GM21576 (cell line): ENCODE data around the gene PIGBOS1.
"Not testable (repeated sequence)": the region's sequence is repeated elsewhere in the genome, so short reads cannot be mapped to it uniquely, and the experiment has no call there.

Experiments
- ATAC-seq: cut with Tn5 transposase; IDR thresholded peaks from one replicate; pipeline ENCODE4 v1.9.1; 2021; ENCODE audit warnings: mild to moderate bottlenecking, moderate library complexity; ENCODE audit not compliant: unreplicated experiment

The PIGBOS1 gene

GRCh38 chr15:55297315-55297714 is 21.6 kb downstream of the PIGBOS1 start:
- no peak for ATAC-seq

GRCh38 chr15:55290528-55291057 is 28.3 kb downstream of the PIGBOS1 start:
- peak; percentile 69 for ATAC-seq

DNA sequence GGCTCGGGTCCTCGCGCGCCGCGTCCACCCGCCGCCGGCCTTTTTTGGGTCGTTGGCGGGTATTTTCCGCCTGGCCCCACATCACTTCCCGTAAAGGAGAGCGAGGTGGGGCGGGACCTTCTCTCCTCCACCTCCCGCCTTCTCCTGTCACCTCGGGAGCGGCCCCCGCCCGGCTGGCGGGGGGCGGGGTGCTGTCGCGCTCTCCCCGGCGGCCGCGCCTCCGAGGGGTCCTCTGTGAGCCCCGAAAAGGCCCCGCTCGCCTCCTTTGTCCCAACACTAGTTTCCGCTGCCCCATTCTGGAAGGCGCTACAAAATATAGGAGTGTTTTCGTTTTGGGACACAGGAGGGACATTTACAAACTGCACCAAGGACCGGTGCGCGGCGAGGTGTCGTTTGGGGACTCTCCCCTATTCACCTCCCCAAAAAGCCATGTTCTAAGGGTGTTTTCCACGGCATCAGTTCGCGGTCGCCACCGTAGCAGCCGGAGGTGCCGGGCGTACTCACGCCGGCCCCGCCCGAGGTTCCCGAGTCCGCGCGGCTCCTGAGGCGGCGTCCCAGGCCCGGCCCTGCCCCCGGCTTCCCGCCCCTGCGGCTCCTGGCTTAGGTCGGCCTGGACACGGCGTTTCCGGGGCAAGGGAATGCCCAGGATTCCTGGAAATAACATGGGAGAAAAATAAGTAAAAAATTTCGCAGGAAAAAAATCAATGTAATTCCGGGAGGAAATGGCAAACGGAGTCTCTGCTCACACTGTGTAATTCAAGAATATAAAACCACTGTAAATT is 29.0 kb downstream of the PIGBOS1 start, which contains the start of gene RAB27A:
Gene RAB27A (minus strand): TSS at position 68 of the 782 bp plus-strand sequence. CDS start 54,879 bp downstream, outside the sequence.
- peak; percentile 59 for ATAC-seq

DNA sequence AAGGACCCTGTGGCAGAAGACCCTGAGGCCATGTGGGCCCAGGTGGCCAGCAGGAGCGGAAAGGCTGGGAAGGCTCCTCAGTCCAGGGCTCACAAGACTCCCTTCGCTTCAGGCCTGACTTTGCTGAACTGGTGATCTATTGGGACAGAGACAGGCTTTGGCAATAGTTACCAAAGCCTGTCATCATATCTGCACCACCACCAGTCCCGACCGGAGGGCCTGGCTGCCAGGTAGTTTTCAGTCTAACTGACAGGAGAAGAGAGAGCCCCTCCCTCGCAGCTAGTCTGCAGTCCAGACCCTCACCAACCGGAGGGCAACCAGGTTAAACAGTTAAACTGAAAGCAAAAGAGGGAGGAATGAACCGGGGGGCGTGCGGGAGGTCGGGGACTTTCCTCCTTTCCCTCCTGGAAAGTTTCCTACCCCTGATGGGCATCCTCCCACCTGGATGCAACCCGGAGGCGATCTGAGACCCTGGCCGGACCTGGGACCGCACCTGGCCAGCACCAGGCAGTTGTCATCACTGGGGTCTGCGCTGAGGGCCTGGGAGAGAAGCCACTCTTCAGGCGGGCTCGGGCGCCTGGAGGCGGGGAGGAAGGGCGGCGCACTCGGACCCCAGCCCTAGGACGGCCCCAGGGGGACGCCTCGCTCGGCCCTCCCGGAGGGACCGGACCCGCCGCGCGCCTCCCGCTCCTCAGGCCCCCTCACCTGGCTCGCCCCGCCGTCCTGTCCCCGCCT is 29.7 kb downstream of the PIGBOS1 start:
- ATAC-seq = peak; percentile 35

DNA sequence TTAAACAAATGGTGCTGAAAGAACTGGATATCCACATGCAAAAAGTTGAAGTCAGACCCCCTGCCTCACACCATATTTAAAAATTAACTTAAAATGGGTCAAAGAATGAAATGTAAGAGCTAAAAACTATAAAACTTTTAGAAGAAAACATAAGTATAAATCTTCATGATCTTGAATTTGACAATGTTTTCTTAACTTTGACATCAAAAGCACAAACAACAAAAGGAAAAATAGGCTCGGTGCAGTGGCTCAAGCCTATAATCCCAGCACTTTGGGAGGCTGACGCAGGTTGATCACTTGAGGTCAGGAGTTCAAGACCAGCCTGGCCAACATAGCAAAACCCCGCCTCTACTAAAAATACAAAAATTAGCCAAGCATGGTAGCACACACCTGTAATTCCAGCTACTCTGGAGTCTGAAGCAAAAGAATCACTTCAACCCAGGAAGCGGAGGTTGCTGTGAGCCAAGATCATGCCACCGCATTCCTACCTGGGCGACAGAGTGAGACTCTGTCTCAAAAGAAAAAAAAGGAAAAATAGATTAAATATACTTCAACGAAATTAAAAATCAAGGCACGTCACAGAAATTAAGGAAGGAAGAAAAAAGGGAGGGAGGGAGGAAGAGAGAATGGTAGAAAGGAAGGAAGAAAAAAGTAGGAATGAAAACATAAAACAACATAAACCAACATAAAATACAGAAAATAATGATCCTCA is 30.8 kb downstream of the PIGBOS1 start:
- ATAC-seq = no peak

DNA sequence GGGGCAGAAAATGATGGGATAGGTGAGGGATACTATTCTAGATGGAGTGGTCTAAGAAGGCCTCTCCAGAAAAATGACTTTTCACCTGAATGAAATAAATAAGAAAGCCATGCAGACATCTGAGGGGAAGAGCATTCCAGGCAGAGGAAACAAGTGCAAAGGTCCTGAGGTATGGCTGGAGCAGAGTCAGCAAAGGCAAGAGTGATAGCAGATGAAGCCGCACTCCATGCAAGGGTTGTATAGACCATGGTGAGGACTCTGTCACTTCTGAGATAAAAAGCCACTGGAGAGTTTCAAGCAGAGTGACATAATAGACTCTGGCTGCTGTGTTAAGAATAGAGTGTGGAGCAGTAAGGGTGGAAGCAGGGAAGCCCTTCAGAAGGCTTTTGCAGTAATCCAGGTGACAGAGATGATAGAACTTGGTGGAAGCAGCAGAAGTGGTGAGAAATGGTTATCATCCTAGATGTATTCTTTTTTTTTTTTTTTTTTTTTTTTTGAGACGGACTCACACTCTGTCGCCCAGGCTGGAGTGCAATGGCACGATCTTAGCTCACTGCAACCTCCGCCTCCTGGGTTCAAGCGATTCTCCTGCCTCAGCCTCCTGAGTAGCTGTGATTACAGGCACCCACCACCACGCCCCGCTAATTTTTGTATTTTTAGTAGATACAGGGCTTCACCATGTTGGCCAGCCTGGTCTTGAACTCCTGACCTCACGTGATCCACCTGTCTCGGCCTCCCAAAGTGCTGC is 32.3 kb downstream of the PIGBOS1 start:
- ATAC-seq = not testable (repeated sequence)

DNA sequence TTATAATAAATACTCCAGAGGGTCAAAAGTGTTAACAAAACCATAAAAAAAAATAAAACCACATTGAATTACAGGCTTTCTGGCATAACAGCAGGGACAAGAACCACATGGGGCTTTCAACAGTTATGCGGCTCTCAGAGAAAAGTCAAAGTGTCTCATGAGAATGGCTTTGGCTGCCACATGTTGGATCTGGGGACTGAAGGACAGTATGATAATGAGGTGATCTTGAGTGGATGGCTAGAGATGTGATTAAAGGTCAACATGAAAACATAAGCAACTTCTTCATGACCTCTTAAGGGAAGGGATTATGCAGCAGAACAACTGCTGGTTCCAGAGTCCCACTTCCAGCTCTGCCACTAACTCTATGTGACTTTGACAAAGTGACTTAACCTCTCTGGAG is 34.5 kb downstream of the PIGBOS1 start:
- no peak for ATAC-seq

GRCh38 chr15:55283379-55284147 is 35.4 kb downstream of the PIGBOS1 start:
- no peak for ATAC-seq

DNA sequence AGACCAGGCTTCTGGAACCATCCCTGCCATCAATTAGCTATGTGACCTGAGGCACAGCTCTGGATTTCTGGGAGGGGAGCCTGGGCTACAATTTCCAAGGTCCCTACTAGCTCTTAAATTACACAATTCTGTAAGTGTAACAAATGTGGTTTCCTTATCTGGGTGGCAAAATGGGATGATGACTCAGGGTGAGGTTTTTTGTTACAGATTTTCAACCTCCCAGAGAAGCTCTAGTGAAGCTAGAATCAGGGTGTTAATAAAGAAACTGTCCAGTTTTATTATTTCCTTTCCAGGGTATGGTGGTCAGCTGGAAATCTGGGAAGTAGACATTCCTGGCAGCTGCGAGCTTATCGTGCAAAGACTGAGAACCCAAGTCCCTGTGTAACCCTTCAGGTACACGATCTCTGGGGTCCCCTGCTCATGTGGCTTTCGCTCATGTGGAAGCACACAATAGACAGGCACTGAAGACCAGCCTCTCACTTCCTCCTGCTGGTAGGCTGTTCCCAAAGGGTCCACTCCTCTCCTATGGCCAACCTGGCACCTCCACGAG is 36.6 kb downstream of the PIGBOS1 start:
- ATAC-seq = no peak

DNA sequence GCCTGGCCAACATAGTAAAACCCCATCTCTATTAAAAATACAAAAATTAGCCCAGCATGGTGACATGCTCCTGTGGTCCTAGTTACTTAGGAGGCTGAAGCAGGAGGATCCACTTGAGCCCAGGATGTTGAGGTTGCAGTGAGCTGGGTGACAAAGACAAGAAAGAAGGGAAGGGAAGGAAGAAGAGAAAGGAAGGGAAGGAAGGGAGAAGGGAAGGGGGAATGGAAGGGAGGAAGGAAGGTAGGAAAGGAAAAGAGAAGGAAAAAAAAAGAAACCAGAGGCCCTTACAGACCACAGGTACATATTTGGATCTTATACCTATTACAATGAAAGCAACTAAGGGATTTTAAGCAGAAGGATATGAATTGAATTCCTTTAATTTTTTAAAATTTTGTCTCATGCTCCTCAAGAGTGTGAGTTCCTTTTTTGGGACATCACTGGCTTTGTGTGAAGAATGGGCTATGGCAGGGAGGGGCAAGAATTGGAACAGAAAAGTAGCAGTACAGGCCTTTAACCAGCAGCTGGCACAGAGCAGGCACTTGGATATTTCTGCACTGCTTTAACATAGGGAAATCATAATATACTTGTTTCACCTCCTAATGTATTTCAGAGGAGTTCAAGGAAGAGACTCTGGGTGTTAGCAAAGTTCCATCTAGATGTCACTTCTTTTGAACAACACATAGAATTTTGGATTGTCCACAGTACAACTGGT is 37.2 kb downstream of the PIGBOS1 start:
- no peak for ATAC-seq

DNA sequence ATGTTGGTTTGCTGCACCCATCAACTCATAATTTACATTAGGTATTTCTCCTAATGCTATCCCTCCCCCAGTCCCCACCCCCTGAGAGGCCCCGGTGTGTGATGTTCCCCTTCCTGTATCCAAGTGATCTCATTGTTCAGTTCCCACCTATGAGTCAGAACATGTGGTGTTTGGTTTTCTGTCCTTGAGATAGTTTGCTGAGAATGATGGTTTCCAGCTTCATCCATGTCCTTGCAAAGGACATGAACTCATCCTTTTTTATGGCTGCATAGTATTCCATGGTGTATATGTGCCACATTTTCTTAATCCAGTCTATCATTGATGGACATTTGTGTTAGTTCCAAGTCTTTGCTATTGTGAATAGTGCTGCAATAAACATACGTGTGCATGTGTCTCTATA is 38.3 kb downstream of the PIGBOS1 start:
- not testable (repeated sequence) for ATAC-seq

DNA sequence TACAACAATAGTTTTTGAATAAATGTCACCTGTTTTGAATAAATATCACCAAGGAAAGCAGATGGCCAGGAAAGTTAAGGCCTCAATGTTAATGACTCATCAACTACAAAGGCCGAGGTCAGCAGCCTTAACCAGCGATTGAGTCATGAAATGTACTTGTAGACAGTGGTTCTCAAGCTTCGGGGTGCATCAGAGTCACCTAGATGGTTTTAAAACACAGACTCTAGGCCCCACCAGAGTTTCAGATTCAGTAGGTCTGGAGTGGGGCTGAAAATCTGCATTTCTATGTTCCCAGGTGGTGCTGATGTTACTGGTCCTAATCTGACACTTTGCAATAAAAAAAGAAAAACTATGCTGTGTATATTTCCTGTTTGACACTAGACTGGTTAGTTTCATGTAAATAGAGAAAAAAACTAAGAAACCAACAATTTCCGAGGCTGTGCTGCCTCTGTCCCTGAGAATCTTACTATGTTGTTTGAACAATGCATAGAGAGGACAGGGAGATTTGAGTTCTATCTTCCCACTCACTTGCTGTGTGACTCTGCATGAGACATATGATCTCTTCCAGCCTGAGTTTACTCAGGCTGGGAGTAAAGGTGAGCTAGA is 39.1 kb downstream of the PIGBOS1 start:
- ATAC-seq = peak; percentile 80

GRCh38 chr15:55279100-55279745 is 39.7 kb downstream of the PIGBOS1 start:
- ATAC-seq = no peak

DNA sequence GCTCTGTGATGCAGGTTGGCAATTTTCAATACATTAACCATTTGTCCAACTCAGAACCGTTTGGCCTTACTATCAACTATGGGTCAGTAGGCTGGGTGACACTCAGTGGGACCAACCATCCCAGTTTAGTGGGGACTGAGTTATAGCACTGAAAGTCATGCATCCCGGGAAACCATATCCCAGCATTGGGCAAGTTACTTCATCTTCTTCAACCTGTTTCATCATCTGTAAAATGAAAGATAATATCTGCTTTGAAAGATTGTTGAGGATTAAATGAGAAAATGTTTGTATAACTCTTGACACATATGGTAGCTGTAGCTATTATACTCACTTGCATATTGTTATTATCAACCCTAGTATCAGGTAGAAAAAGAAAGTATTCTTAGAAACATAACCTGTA is 41.2 kb downstream of the PIGBOS1 start:
- ATAC-seq = no peak

GRCh38 chr15:55277116-55277564 is 41.8 kb downstream of the PIGBOS1 start:
- peak; percentile 43 for ATAC-seq

- ATAC-seq = no peak
Observed at GRCh38 chr15:55276324-55276723, 42.6 kb downstream of the PIGBOS1 start.

- ATAC-seq = no peak
Observed at GRCh38 chr15:55270291-55270690, 48.6 kb downstream of the PIGBOS1 start.

DNA sequence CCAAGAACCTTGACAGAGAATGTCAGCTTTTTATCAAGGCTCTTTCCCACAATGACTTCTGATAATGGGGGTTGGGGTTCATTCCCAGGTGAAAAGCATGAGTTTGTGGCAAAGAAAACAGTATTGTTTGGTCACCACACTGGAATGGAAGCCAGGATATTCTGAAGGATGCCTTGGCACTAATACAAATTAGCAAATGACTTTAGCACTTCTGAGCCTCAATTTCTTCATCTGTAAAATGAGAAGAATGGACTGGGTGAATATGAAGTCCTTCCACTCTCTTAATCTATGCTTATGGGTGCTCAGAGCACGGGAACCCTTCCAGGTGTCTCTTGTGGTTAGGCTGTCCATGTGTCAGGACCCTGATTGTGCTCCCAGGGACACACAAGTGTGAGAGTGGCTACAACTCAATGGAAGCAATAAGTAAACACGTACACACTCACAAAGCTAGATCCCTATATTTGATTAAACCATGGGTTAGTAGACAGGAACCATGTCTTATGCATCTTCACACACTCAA is 50.7 kb downstream of the PIGBOS1 start:
- ATAC-seq = no peak
